Stomach (tissue), 9 donors: ENCODE data around the gene ZNF792. TPM values are rescaled to one million over a fixed set of nuclear protein-coding genes. Genes with fewer than 3 reads are reported as not detected.

Experiments used
- DNase-seq, 2 donors: peaks; one replicate each; pipeline versions ENCODE4 v3.0.0 to v3.0.0-alpha.2; 2013 to 2019
- H3K27ac ChIP-seq, 5 donors: fragments of 200-600 bp in 4 of 5; sonication (generic) in 4 of 5; one replicate each; pipeline ENCODE4 v1.5.1; 2013 to 2019; ENCODE audit warnings: mild to moderate bottlenecking in 1 of 5, moderate library complexity in 1 of 5
- H3K27me3 ChIP-seq, 3 donors: fragments of 200-600 bp; sonication (generic); one replicate each; pipeline ENCODE4 v1.5.1; 2017 to 2019; ENCODE audit warnings: mixed run types in 1 of 3
- H3K36me3 ChIP-seq, 4 donors: fragments of 200-600 bp; sonication (generic); 1 replicate in 3 of 4; 2 replicates in 1 of 4; pipeline ENCODE4 v1.5.1; 2016 to 2019
- H3K4me1 ChIP-seq, 4 donors: fragments of 200-600 bp; sonication (generic); one replicate each; pipeline ENCODE4 v1.5.1; 2016 to 2019
- H3K4me3 ChIP-seq, 4 donors: fragments of 200-600 bp; sonication (generic) in 3 of 4; one replicate each; pipeline ENCODE4 v1.5.1; 2016 to 2019; ENCODE audit warnings: mild to moderate bottlenecking in 1 of 4
- H3K9me3 ChIP-seq, 4 donors: fragments of 200-600 bp; sonication (generic); one replicate each; pipeline ENCODE4 v1.5.1; 2016 to 2019
- EP300 ChIP-seq: sonication (generic); formaldehyde crosslinking; IDR thresholded peaks from one replicate; pipeline ENCODE4 v1.6.1; 2017; ENCODE audit warnings: antibody characterized with exemption
- POLR2A ChIP-seq, 4 donors: fragments of 450-650 bp; IDR thresholded peaks; one replicate each; pipeline ENCODE4 v1.6.1; 2016; ENCODE audit warnings: antibody characterized with exemption in 4 of 4, control low read depth in 2 of 4, mild to moderate bottlenecking in 1 of 4, moderate library complexity in 1 of 4
- POLR2AphosphoS5 ChIP-seq, 3 donors: sonication (generic); formaldehyde crosslinking; IDR thresholded peaks; one replicate each; pipeline ENCODE4 v1.6.1; 2016; ENCODE audit warnings: antibody characterized with exemption in 3 of 3
- WGBS, 5 donors: extraction: QIAGEN DNeasy Blood & Tissue Kit in 3 of 5; methylation state at CpG; one replicate each; pipeline versions ENCODE4 v1.1.5 to v1.1.7; 2013 to 2018; 5-methylcytosine and 5-hydroxymethylcytosine counted together
- intact Hi-C: fragments of 100-400 bp; cut with DNase I; formaldehyde crosslinking; loops from one replicate; pipeline ENCODE4 v1.15.1; 2023; ENCODE audit warnings: low total_unique reads
- polyA plus RNA-seq, 3 donors: library from polyadenylated mRNA; stranded (reverse); fragments of 200-250 nt; gene quantifications; one replicate each; pipeline ENCODE4 v1.2.3, GENCODE V29; 2013
- total RNA-seq, 5 donors: library from RNA; depleted of rRNA; stranded (reverse); fragments of >200 nt; gene quantifications; one replicate each; pipeline versions ENCODE4 v1.1.0 to v1.2.3, GENCODE V29; 2014 to 2016
- TF ChIP-seq, protein P1 (sequence below), 7 experiments: fragments of 450-650 bp in 4 of 7; fragments of 200-600 bp in 3 of 7; sonication (generic) in 3 of 7; IDR thresholded peaks; one replicate each; pipeline ENCODE4 v1.5.1; 2016 to 2019; ENCODE audit warnings: antibody characterized with exemption in 7 of 7, control low read depth in 2 of 7, mild to moderate bottlenecking in 1 of 7
- donor health status: healthy with polysubstance abuse.
- donor health status: Bipolar disorder and iron deficiency.
- donor health status: healthy.

ZNF792 gene
- total and polyA plus RNA-seq, 8 donors: 0.78 to 14.3 (median 1.9) TPM

DNA sequence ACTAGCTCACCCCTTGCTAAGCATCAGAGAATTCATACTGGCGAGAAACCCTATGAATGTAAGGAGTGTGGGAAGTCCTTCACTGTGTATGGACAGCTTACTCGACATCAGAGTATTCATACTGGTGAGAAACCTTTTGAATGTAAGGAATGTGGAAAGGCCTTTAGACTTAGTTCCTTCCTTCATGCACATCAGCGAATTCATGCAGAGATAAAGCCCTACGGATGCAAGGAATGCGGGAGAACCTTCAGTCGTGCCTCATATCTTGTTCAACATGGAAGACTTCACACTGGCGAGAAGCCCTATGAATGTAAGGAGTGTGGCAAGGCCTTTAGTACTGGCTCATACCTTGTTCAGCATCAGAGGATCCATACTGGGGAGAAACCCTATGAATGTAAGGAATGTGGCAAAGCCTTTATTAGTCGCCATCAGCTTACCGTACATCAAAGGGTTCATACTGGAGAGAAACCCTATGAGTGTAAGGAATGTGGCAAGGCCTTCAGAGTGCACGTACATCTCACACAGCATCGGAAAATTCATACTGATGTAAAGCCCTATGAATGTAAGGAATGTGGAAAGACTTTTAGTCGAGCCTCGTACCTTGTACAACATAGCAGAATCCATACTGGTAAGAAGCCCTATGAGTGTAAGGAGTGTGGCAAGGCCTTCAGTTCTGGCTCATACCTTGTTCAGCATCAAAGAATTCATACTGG, 20.0 kb downstream of the ZNF792 start:
- DNase-seq: no peak
- Histone ChIP-seq H3K27ac (no peak overlapping the region), H3K9me3 (peaks cover 25 to 87% (median 52%) of the 10 kb centered on the region in 4 donors), H3K36me3 (peaks cover 12 to 56% (median 41%) of the 10 kb centered on the region in 4 donors), H3K4me1 (no peaks in the 10 kb centered on the region), H3K4me3 (no peak overlapping the region), H3K27me3 (no peaks in the 10 kb centered on the region)
- intact Hi-C loops: no loop called here
- TF ChIP-seq, protein P1, sequence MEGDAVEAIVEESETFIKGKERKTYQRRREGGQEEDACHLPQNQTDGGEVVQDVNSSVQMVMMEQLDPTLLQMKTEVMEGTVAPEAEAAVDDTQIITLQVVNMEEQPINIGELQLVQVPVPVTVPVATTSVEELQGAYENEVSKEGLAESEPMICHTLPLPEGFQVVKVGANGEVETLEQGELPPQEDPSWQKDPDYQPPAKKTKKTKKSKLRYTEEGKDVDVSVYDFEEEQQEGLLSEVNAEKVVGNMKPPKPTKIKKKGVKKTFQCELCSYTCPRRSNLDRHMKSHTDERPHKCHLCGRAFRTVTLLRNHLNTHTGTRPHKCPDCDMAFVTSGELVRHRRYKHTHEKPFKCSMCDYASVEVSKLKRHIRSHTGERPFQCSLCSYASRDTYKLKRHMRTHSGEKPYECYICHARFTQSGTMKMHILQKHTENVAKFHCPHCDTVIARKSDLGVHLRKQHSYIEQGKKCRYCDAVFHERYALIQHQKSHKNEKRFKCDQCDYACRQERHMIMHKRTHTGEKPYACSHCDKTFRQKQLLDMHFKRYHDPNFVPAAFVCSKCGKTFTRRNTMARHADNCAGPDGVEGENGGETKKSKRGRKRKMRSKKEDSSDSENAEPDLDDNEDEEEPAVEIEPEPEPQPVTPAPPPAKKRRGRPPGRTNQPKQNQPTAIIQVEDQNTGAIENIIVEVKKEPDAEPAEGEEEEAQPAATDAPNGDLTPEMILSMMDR (IDR thresholded peaks at IDR 0.05): no peak
- no peak for TF ChIP-seq POLR2A (IDR thresholded peaks at IDR 0.05)
- TF ChIP-seq POLR2AphosphoS5 (IDR thresholded peaks at IDR 0.05): no peak
- no peak for TF ChIP-seq EP300
- WGBS, 5 donors: 96 to 98% (median 97%) methylated on average over 13 of the region's 13 CpGs

DNA sequence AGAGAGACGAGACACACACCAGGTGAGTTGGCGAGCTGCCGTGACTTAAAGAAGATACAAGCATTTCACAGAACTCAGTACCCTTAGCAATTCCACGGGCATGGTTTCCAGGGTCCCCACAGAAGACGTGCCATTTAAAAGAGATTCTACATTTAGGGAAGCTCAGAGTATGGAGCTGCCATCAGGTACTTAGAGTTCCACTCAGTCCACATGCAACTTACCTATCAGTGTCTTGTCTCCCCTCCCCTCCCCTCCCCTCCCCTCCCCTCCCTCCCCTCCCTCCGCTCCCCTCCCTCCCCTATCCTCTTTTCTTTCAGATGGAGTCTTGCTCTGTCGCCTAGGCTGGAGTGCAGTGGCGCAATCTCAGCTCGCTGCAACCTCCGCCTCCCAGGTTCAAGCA, 25.1 kb downstream of the ZNF792 start:
- peaks cover 9 to 88% (median 77%) of the 10 kb centered on the region in 4 donors for H3K36me3 ChIP-seq
- 81 to 94% (median 89%) methylated on average over 7 to 10 of the region's 10 CpGs for WGBS, 5 donors
- no peak overlapping the region for H3K27ac ChIP-seq
- no peak for TF ChIP-seq EP300
- TF ChIP-seq, protein P1 (IDR thresholded peaks at IDR 0.05): no peak
- TF ChIP-seq POLR2A (IDR thresholded peaks at IDR 0.05): no peak
- no peak for TF ChIP-seq POLR2AphosphoS5 (IDR thresholded peaks at IDR 0.05)
- H3K4me1 ChIP-seq: no peaks in the 10 kb centered on the region
- H3K27me3 ChIP-seq: no peaks in the 10 kb centered on the region
- DNase-seq: no peak
- H3K4me3 ChIP-seq: no peak overlapping the region
- intact Hi-C loops: no loop called here
- H3K9me3 ChIP-seq: peaks cover 6 to 38% (median 22%) of the 10 kb centered on the region in 4 donors

DNA sequence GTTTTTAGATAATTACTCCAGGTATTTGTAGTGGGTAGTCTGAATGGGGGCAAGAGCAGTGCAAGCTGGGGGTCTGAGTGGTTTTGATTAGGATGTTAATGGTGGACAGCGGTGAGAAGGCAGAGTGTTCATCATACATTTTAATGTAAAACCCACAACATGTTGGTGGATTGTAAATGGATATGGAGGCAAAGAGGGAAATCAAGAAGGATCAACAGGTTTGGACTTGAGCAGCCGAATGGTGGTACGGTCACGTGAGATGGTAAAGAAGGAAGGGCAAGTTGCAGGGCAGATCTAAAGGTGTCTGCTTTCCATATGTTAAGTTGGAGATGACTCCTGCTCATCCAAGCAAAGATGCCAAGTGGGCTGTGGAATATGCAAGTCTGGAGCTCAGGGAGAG, 27.8 kb downstream of the ZNF792 start:
- Histone ChIP-seq H3K27ac (no peak overlapping the region), H3K9me3 (peaks cover 0 to 14% (median 5%) of the 10 kb centered on the region in 4 donors), H3K27me3 (no peaks in the 10 kb centered on the region), H3K4me3 (no peak overlapping the region), H3K4me1 (no peaks in the 10 kb centered on the region), H3K36me3 (peaks cover 7 to 88% (median 82%) of the 10 kb centered on the region in 4 donors)
- intact Hi-C loops: no loop called here
- no peak for DNase-seq
- TF ChIP-seq, protein P1 (IDR thresholded peaks at IDR 0.05): no peak
- TF ChIP-seq POLR2AphosphoS5 (IDR thresholded peaks at IDR 0.05) (no peak), POLR2A (IDR thresholded peaks at IDR 0.05) (no peak)
- 96 to 100% (median 98%) methylated on average over 4 of the region's 4 CpGs for WGBS, 5 donors

DNA sequence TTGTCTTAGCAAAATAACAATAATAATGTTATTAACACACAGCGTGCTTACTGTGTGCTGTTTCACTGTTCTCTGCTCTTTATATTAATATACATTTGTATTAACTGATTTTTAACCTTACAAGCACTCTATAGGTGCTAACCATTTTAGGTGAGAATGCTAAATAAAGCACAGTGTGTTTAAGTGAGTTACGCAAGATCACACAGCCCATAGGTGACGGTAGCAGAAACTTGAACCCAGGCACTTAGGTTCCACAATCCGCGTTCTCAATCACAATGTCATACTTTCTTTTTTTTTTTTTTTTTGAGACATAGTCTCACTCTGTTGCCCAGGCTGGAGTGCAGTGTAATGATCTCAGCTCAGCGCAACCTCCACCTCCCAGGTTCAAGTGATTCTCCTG, 31.5 kb downstream of the ZNF792 start:
- DNase-seq: no peak
- Histone ChIP-seq H3K36me3 (peaks cover 7 to 76% (median 72%) of the 10 kb centered on the region in 4 donors), H3K4me3 (no peak overlapping the region), H3K27ac (no peak overlapping the region), H3K9me3 (no peaks in the 10 kb centered on the region), H3K27me3 (no peaks in the 10 kb centered on the region), H3K4me1 (peaks cover 0 to 9% (median 5%) of the 10 kb centered on the region in 4 donors)
- intact Hi-C loops: no loop called here
- TF ChIP-seq, protein P1 (IDR thresholded peaks at IDR 0.05): no peak
- TF ChIP-seq EP300: no peak
- no peak for TF ChIP-seq POLR2AphosphoS5 (IDR thresholded peaks at IDR 0.05)
- TF ChIP-seq POLR2A (IDR thresholded peaks at IDR 0.05): no peak
- 91 to 98% (median 97%) methylated on average over 6 of the region's 6 CpGs for WGBS, 5 donors
